H1 (cell line): ENCODE data around the gene ZFP37. TPM values are rescaled to one million over a fixed set of nuclear protein-coding genes. Genes with fewer than 3 reads are reported as not detected.
"Not testable (repeated sequence)": the region's sequence is repeated elsewhere in the genome, so short reads cannot be mapped to it uniquely, and the experiment has no call there.

Source experiments
- CTCF ChIA-PET: fragments of 300-600 bp; sonication (Branson Sonifier 250); formaldehyde crosslinking; loops from one replicate; lab custom pipeline; 2021; ENCODE audit not compliant: partially characterized antibody; lab: Charles Lee
- POLR2A ChIA-PET: fragments of 300-600 bp; sonication (Branson Sonifier 250); formaldehyde crosslinking; loops from one replicate; lab custom pipeline; 2021; ENCODE audit warnings: inconsistent platforms; ENCODE audit not compliant: partially characterized antibody; lab: Charles Lee
- DNase-seq, 2 experiments: peaks; one replicate each; pipeline versions ENCODE4 v3.0.0 to v3.0.0-alpha.2; 2010 to 2022; ENCODE audit warnings: low spot score in 2 of 2, low read depth in 1 of 2, mixed read lengths in 1 of 2
- FAIRE-seq: peaks from 2 replicates; lab custom pipeline; 2011; peaks lifted over from hg19 to GRCh38; lab: Jason Lieb, UNC
- H2AFZ ChIP-seq: 2 replicates; pipeline ENCODE4 v1.8.1; 2012; ENCODE audit warnings: low read length, inconsistent platforms
- H2AK5ac ChIP-seq: 2 replicates; pipeline ENCODE4 v1.6.1; 2013; ENCODE audit warnings: low read depth, low read length
- H2BK120ac ChIP-seq: replicated peaks from 2 replicates; pipeline ENCODE3; 2013; ENCODE audit warnings: low read depth, low read length, inconsistent platforms
- H2BK12ac ChIP-seq: 2 replicates; pipeline ENCODE4 v1.6.1; 2013; ENCODE audit warnings: low read depth, low read length
- H2BK15ac ChIP-seq: 2 replicates; pipeline ENCODE4 v1.6.1; 2013; ENCODE audit warnings: low read length
- H2BK20ac ChIP-seq: 2 replicates; pipeline ENCODE4 v1.6.1; 2013; ENCODE audit warnings: low read length
- H2BK5ac ChIP-seq: 2 replicates; pipeline ENCODE4 v1.6.1; 2013; ENCODE audit warnings: low read depth, low read length
- H3K14ac ChIP-seq: 2 replicates; pipeline ENCODE4 v1.6.1; 2013; ENCODE audit warnings: inconsistent platforms; ENCODE audit not compliant: insufficient read length
- H3K18ac ChIP-seq: 2 replicates; pipeline ENCODE4 v1.6.1; 2013; ENCODE audit warnings: low read length; ENCODE audit errors: extremely low read depth
- H3K23ac ChIP-seq: 2 replicates; pipeline ENCODE4 v1.6.1; 2013; ENCODE audit warnings: inconsistent platforms; ENCODE audit not compliant: insufficient read length
- H3K23me2 ChIP-seq: 2 replicates; pipeline ENCODE4 v1.6.1; 2013; ENCODE audit warnings: low read depth, low read length
- H3K27ac ChIP-seq: 2 replicates; pipeline ENCODE4 v1.6.1; 2011; ENCODE audit warnings: low read depth, low read length, inconsistent platforms
- H3K27me3 ChIP-seq, 4 experiments: replicated peaks in 1 of 4; 1 replicate in 1 of 4; 2 replicates in 3 of 4; pipeline versions ENCODE4 v1.6.1 to v1.8.1; 2011 to 2013; ENCODE audit warnings: low read length in 3 of 4, mild to moderate bottlenecking in 3 of 4, inconsistent platforms in 2 of 4, mixed read lengths in 2 of 4, moderate library complexity in 1 of 4; ENCODE audit not compliant: control insufficient read depth in 3 of 4, insufficient read depth in 3 of 4; ENCODE audit errors: extremely low read depth in 1 of 4
- H3K36me3 ChIP-seq, 4 experiments: 2 replicates each; pipeline versions ENCODE4 v1.6.1 to v1.8.1; 2011 to 2013; ENCODE audit warnings: mild to moderate bottlenecking in 4 of 4, low read length in 3 of 4, moderate library complexity in 2 of 4, control low read depth in 1 of 4, inconsistent platforms in 1 of 4; ENCODE audit not compliant: insufficient read depth in 4 of 4, control insufficient read depth in 2 of 4
- H3K4ac ChIP-seq: replicated peaks from 2 replicates; pipeline ENCODE3; 2013; ENCODE audit warnings: low read length, low read depth, mixed read lengths, inconsistent platforms; ENCODE audit not compliant: insufficient read length
- H3K4me1 ChIP-seq, 4 experiments: replicated peaks in 1 of 4; 1 replicate in 1 of 4; 2 replicates in 3 of 4; pipeline versions ENCODE4 v1.6.1 to v1.8.1; 2011 to 2013; ENCODE audit warnings: low read length in 3 of 4, inconsistent platforms in 2 of 4, mixed read lengths in 1 of 4; ENCODE audit not compliant: insufficient read depth in 4 of 4, control insufficient read depth in 3 of 4
- H3K4me2 ChIP-seq, 2 experiments: 2 replicates each; pipeline versions ENCODE4 v1.6.1 to v1.8.1; 2011 to 2013; ENCODE audit warnings: low read depth in 2 of 2, low read length in 2 of 2, control low read depth in 1 of 2, inconsistent platforms in 1 of 2, mild to moderate bottlenecking in 1 of 2; ENCODE audit not compliant: insufficient read depth in 1 of 2
- H3K4me3 ChIP-seq, 4 experiments: fragments of 200-600, 300-600 bp in 1 of 4; sonication (generic), shearing (Covaris generic), sonication (Bioruptor Twin) in 1 of 4; 2 replicates each; pipeline versions ENCODE4 v1.5.1 to v1.8.1; 2011 to 2016; ENCODE audit warnings: low read length in 4 of 4, low read depth in 3 of 4, control low read depth in 2 of 4, inconsistent platforms in 2 of 4, mild to moderate bottlenecking in 2 of 4, mixed read lengths in 1 of 4, moderate library complexity in 1 of 4; ENCODE audit not compliant: insufficient read depth in 2 of 4; ENCODE audit errors: extremely low read depth in 1 of 4
- H3K56ac ChIP-seq: replicated peaks from 2 replicates; pipeline ENCODE3; 2013; ENCODE audit warnings: low read depth, mild to moderate bottlenecking, mixed read lengths, low read length, inconsistent platforms; ENCODE audit not compliant: insufficient read length
- H3K79me1 ChIP-seq: 2 replicates; pipeline ENCODE4 v1.6.1; 2013; ENCODE audit warnings: low read depth, low read length, control low read depth
- H3K79me2 ChIP-seq, 2 experiments: 2 replicates each; pipeline versions ENCODE4 v1.6.1 to v1.8.1; 2012 to 2013; ENCODE audit warnings: low read length in 2 of 2, mild to moderate bottlenecking in 2 of 2, inconsistent platforms in 1 of 2; ENCODE audit not compliant: insufficient read depth in 2 of 2, control insufficient read depth in 1 of 2
- H3K9ac ChIP-seq, 4 experiments: replicated peaks in 1 of 4; 1 replicate in 1 of 4; 2 replicates in 3 of 4; pipeline versions ENCODE4 v1.6.1 to v1.8.1; 2011 to 2013; ENCODE audit warnings: low read depth in 3 of 4, low read length in 3 of 4, control low read depth in 2 of 4, mild to moderate bottlenecking in 2 of 4, moderate library complexity in 2 of 4, inconsistent platforms in 1 of 4; ENCODE audit errors: extremely low read depth in 1 of 4
- H3K9me3 ChIP-seq, 2 experiments: 2 replicates each; pipeline versions ENCODE4 v1.6.1 to v1.8.1; 2012 to 2013; ENCODE audit warnings: mild to moderate bottlenecking in 2 of 2, moderate library complexity in 2 of 2, control low read depth in 1 of 2, inconsistent platforms in 1 of 2, low read depth in 1 of 2, low read length in 1 of 2, mixed read lengths in 1 of 2; ENCODE audit not compliant: insufficient read depth in 2 of 2
- H4K20me1 ChIP-seq, 2 experiments: replicated peaks in 1 of 2; 2 replicates each; pipeline versions ENCODE3 to v1.8.1; 2011 to 2013; ENCODE audit warnings: inconsistent platforms in 2 of 2, low read length in 2 of 2, mild to moderate bottlenecking in 1 of 2; ENCODE audit not compliant: insufficient read depth in 2 of 2, control insufficient read depth in 1 of 2
- H4K5ac ChIP-seq: 2 replicates; pipeline ENCODE4 v1.6.1; 2013; ENCODE audit warnings: low read length, low read depth, mixed read lengths, inconsistent platforms; ENCODE audit not compliant: insufficient read length
- H4K8ac ChIP-seq: 2 replicates; pipeline ENCODE4 v1.8.0; 2013; ENCODE audit warnings: mild to moderate bottlenecking, moderate library complexity, low read length, inconsistent platforms; ENCODE audit not compliant: insufficient read depth; ENCODE audit errors: extremely low read depth
- H4K91ac ChIP-seq: replicated peaks from 2 replicates; pipeline ENCODE3; 2013; ENCODE audit warnings: low read length, mixed read lengths, inconsistent platforms; ENCODE audit not compliant: insufficient read length
- TCF12 ChIP-seq: IDR thresholded peaks from 2 replicates; pipeline ENCODE4 v1.6.1; 2011; ENCODE audit warnings: low read depth, mild to moderate bottlenecking, low read length
- WGBS, 2 experiments: shearing (Covaris generic) in 1 of 2; methylation state at CpG; one replicate each; pipeline versions ENCODE4 v1.1.6 to v1.1.7; 2013 to 2015; ENCODE audit warnings: low lambda C conversion rate in 2 of 2, mixed read lengths in 2 of 2, inconsistent platforms in 1 of 2, low coverage in 1 of 2, missing lambda C conversion rate in 1 of 2; ENCODE audit not compliant: insufficient replicate concordance in 2 of 2, insufficient coverage in 1 of 2, insufficient read length in 1 of 2; ENCODE audit errors: extremely low coverage in 1 of 2, missing lambda C conversion rate in 1 of 2; 5-methylcytosine and 5-hydroxymethylcytosine counted together
- polyA plus RNA-seq, 7 experiments: library from polyadenylated mRNA; depleted of rRNA in 3 of 7; stranded (reverse) in 5 of 7; unstranded in 2 of 7; fragments of >200 nt in 5 of 7; fragments of 200-250 nt in 2 of 7; gene quantifications; 1 replicate in 5 of 7; 2 replicates in 1 of 7; 4 replicates in 1 of 7; pipeline versions ENCODE4 v1.2.1 to v1.2.3, GENCODE V29; 2011 to 2013; ENCODE audit warnings: missing spikeins in 2 of 7, mixed read lengths in 2 of 7
- total RNA-seq: library from RNA; stranded (reverse); fragmentation: NEBNext Ultra II Directional; extraction: Animal tissue kit (Norgen Biotek cat#: 25700); gene quantifications from 2 replicates; pipeline ENCODE4 v1.2.1, GENCODE V29; 2021

The ZFP37 gene
- total and polyA plus RNA-seq, 2 of the 8 experiments (the other 6 are each of a cell fraction or from before 2014, with no cell fraction given), result 0.38 to 5.1 TPM

GRCh38 chr9:113088456-113089142 is 32.1 kb upstream of the ZFP37 start:
- H3K4me3 ChIP-seq, H4K8ac ChIP-seq, H3K4me1 ChIP-seq, H3K23ac ChIP-seq, H3K18ac ChIP-seq, H3K36me3 ChIP-seq, H2BK5ac ChIP-seq: not testable (repeated sequence)
- DNase-seq, result peak; percentile 13 to 74
- TF ChIP-seq TCF12, result 0 out of 2 replicates have a peak, but pooled peaks have one; percentile 34
- TF ChIP-seq, all 59 proteins: peak for 1; not testable (repeated sequence) for 58
- WGBS, 2 experiments, result 24% methylated on average over 14 of the region's 30 CpGs; no CpG with 5 or more reads in 1 of the 2 experiments
- H3K27me3 ChIP-seq, result peaks cover 27 to 44% (median 36%) of the 10 kb centered on the region in 4 experiments
- POLR2A ChIA-PET, H3K4ac ChIP-seq, H2BK120ac ChIP-seq, H2BK20ac ChIP-seq, H4K5ac ChIP-seq, H3K79me2 ChIP-seq, H2AFZ ChIP-seq, H3K79me1 ChIP-seq, H3K14ac ChIP-seq, H3K56ac ChIP-seq, H2BK15ac ChIP-seq, H4K20me1 ChIP-seq, H2BK12ac ChIP-seq, CTCF ChIA-PET, H3K9me3 ChIP-seq, FAIRE-seq, H3K9ac ChIP-seq, H2AK5ac ChIP-seq, H3K27ac ChIP-seq, H3K23me2 ChIP-seq, H3K4me2 ChIP-seq, H4K91ac ChIP-seq: not testable (repeated sequence)
